CD4-positive, alpha-beta T cell (primary cell): ENCODE data around the gene MLEC. TPM values are rescaled to one million over a fixed set of nuclear protein-coding genes. Genes with fewer than 3 reads are reported as not detected.

Source experiments
- ATAC-seq: fragments of 200-7000 bp; cut with Tn5 transposase; one replicate; pipeline ENCODE4 v1.10.0; 2022; ENCODE audit warnings: mild to moderate bottlenecking; ENCODE audit not compliant: poor library complexity
- CTCF ChIA-PET: fragments of 350-600 bp; sonication (Branson Sonifier 250); formaldehyde crosslinking; loops from one replicate; lab custom pipeline; 2021; ENCODE audit warnings: antibody characterized with exemption, inconsistent platforms; lab: Charles Lee
- POLR2A ChIA-PET: fragments of 350-600 bp; sonication (Branson Sonifier 250); formaldehyde crosslinking; loops from one replicate; lab custom pipeline; 2021; ENCODE audit warnings: antibody characterized with exemption, inconsistent platforms; lab: Charles Lee
- DNase-seq, 14 experiments: peaks; one replicate each; pipeline ENCODE4 v3.0.0-alpha.2; 2013 to 2020; ENCODE audit warnings: mixed read lengths in 2 of 14
- H3K27ac ChIP-seq, 2 donors: one replicate each; pipeline versions ENCODE4 v1.5.1 to v1.7.0; 2013; ENCODE audit warnings: low read length in 2 of 2, low read depth in 1 of 2, mild to moderate bottlenecking in 1 of 2
- H3K27me3 ChIP-seq, 2 experiments: 1 replicate in 1 of 2; 2 replicates in 1 of 2; pipeline versions ENCODE4 v1.6.1 to v1.7.0; 2013; ENCODE audit warnings: low read length in 2 of 2, control low read depth in 1 of 2, mild to moderate bottlenecking in 1 of 2, moderate library complexity in 1 of 2; ENCODE audit not compliant: insufficient read depth in 2 of 2, control insufficient read depth in 1 of 2
- H3K36me3 ChIP-seq: one replicate; pipeline ENCODE4 v1.6.1; 2013; ENCODE audit warnings: low read length, control low read depth; ENCODE audit not compliant: insufficient read depth
- H3K4me1 ChIP-seq: one replicate; pipeline ENCODE4 v1.6.1; 2013; ENCODE audit warnings: low read length, control low read depth; ENCODE audit not compliant: insufficient read depth
- H3K4me3 ChIP-seq: one replicate; pipeline ENCODE4 v1.5.1; 2013; ENCODE audit warnings: mild to moderate bottlenecking, low read length, moderate library complexity
- H3K9me3 ChIP-seq, 2 experiments: 1 replicate in 1 of 2; 2 replicates in 1 of 2; pipeline versions ENCODE4 v1.6.1 to v1.7.0; 2013; ENCODE audit warnings: low read length in 2 of 2, mild to moderate bottlenecking in 2 of 2, control low read depth in 1 of 2, moderate library complexity in 1 of 2; ENCODE audit not compliant: control insufficient read depth in 1 of 2, insufficient read depth in 1 of 2
- H3K27ac Mint-ChIP-seq: one replicate; pipeline ENCODE4 v1.8.0; 2020; ENCODE audit warnings: mixed read lengths
- H3K27me3 Mint-ChIP-seq: one replicate; pipeline ENCODE4 v1.8.0; 2021; ENCODE audit warnings: mixed read lengths
- H3K36me3 Mint-ChIP-seq: one replicate; pipeline ENCODE4 v1.8.0; 2021; ENCODE audit warnings: low read depth, mixed read lengths
- H3K4me1 Mint-ChIP-seq: one replicate; pipeline ENCODE4 v1.8.0; 2021; ENCODE audit warnings: low read depth, mixed read lengths
- H3K4me3 Mint-ChIP-seq: one replicate; pipeline ENCODE4 v1.8.0; 2020; ENCODE audit warnings: mild to moderate bottlenecking, mixed read lengths
- H3K9me3 Mint-ChIP-seq: one replicate; pipeline ENCODE4 v1.8.0; 2020; ENCODE audit warnings: mixed read lengths
- intact Hi-C, 2 experiments: fragments of 100-400 bp; cut with DNase I in 1 of 2; cut with micrococcal nuclease in 1 of 2; formaldehyde crosslinking; loops; one replicate each; pipeline versions ENCODE4 v1.15.1 to v1.9.0; 2023 to 2025; cut with DNase I, micrococcal nuclease
- total RNA-seq, 174 experiments: library from RNA in 2 of 174; stranded (reverse) in 2 of 174; gene quantifications; one replicate each; pipeline ENCODE4 v1.2.3 and lab custom pipeline; 2021 to 2026
- TF ChIP-seq, protein P1 (sequence below): fragments of 200-600 bp; IDR thresholded peaks from one replicate; pipeline ENCODE4 v1.8.0; 2022; ENCODE audit warnings: antibody characterized with exemption, mild to moderate bottlenecking

The MLEC gene
- total RNA-seq, 2 experiments from 2014 or later = 20.7 to 22.1 TPM

DNA sequence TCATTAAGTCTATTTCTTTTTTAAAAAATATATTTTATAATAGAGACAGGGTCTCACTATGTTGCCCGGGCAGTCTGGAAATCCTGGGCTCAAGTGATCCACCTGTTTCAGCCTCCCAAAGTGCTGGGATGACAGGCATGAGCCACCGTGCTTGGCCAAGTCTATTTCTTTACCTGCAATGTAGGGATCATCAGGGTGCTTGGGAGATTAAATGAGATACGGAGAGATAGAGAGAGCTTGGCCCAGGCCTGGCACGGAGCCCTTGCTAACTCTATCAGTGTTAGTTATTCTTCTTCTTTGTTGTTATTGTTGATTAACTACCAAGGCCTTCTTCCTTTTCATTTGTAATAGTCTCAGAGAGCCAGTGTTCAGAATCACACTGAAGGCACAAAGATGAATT, 43.4 kb upstream of the MLEC start:
- TF ChIP-seq, protein P1, sequence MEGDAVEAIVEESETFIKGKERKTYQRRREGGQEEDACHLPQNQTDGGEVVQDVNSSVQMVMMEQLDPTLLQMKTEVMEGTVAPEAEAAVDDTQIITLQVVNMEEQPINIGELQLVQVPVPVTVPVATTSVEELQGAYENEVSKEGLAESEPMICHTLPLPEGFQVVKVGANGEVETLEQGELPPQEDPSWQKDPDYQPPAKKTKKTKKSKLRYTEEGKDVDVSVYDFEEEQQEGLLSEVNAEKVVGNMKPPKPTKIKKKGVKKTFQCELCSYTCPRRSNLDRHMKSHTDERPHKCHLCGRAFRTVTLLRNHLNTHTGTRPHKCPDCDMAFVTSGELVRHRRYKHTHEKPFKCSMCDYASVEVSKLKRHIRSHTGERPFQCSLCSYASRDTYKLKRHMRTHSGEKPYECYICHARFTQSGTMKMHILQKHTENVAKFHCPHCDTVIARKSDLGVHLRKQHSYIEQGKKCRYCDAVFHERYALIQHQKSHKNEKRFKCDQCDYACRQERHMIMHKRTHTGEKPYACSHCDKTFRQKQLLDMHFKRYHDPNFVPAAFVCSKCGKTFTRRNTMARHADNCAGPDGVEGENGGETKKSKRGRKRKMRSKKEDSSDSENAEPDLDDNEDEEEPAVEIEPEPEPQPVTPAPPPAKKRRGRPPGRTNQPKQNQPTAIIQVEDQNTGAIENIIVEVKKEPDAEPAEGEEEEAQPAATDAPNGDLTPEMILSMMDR = no peak
- Histone ChIP-seq H3K4me1 (peaks cover 12% of the 10 kb centered on the region), H3K27ac (no peak overlapping the region), H3K27me3 (peaks cover 48 to 65% of the 10 kb centered on the region in 2 experiments), H3K36me3 (no peaks in the 10 kb centered on the region), H3K9me3 (peaks cover 0 to 5% of the 10 kb centered on the region in 2 experiments), H3K4me3 (no peak overlapping the region)
- H3K27me3 Mint-ChIP-seq = peaks cover 72% of the 10 kb centered on the region
- H3K4me3 Mint-ChIP-seq = no peak overlapping the region
- POLR2A ChIA-PET = no interaction called here
- no peaks in the 10 kb centered on the region for H3K9me3 Mint-ChIP-seq
- DNase-seq (no peak), ATAC-seq (no peak)
- no peak overlapping the region for H3K27ac Mint-ChIP-seq
- peaks cover 11% of the 10 kb centered on the region for H3K4me1 Mint-ChIP-seq
- CTCF ChIA-PET = no interaction called here
- intact Hi-C loops = loop anchor here in 1 of 2 experiments (10.0 kb wide), 1 partner anchor 319 kb away; the partner anchor contains the start of gene PLA2G1B
- H3K36me3 Mint-ChIP-seq = no peaks in the 10 kb centered on the region

DNA sequence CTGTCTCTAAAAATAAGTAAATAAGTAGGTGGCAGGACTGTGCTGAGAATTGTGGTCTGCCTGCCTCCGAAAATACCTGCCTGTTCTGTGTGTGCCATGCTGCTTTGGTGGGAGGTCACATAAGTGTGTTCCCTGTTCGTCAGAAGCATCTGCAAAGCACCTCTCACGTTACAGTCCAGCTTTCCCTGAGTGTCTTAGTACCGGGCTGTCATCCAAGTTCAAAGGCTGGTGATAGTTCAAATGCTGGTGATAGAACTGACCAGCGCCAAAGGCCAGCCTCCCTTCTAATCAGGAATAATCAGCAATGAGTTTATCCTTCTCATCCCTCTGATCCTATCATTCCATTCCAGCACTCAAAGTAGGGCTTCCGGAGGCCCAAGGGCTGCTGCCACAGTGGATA, 40.9 kb upstream of the MLEC start:
- Histone ChIP-seq H3K36me3 (no peaks in the 10 kb centered on the region), H3K4me1 (peaks cover 21% of the 10 kb centered on the region), H3K4me3 (no peak overlapping the region), H3K27me3 (peaks cover 55 to 78% of the 10 kb centered on the region in 2 experiments), H3K9me3 (peaks cover 0 to 8% of the 10 kb centered on the region in 2 experiments), H3K27ac (no peak overlapping the region)
- H3K4me1 Mint-ChIP-seq = peaks cover 17% of the 10 kb centered on the region
- intact Hi-C loops = loop anchor here (2.0 to 10.0 kb wide), 5 partner anchors 204 to 465 kb away; partner anchors contain the start of gene PLA2G1B (in 1 of the 2)
- no peaks in the 10 kb centered on the region for H3K36me3 Mint-ChIP-seq
- ATAC-seq (no peak), DNase-seq (no peak)
- H3K9me3 Mint-ChIP-seq = no peaks in the 10 kb centered on the region
- CTCF ChIA-PET = interaction anchor here (0.6 to 2.0 kb wide), 8 partner anchors 10 to 326 kb away, joined by 3 to 9 read pairs (median 6); partner anchors contain the start of gene MLEC
- POLR2A ChIA-PET = interaction anchor here (0.8 kb wide), 1 partner anchor 326 kb away, joined by 3 read pairs; no protein-coding TSS in a partner anchor
- no peak overlapping the region for H3K27ac Mint-ChIP-seq
- TF ChIP-seq, protein P1 = no peak
- no peak overlapping the region for H3K4me3 Mint-ChIP-seq
- peaks cover 88% of the 10 kb centered on the region for H3K27me3 Mint-ChIP-seq

DNA sequence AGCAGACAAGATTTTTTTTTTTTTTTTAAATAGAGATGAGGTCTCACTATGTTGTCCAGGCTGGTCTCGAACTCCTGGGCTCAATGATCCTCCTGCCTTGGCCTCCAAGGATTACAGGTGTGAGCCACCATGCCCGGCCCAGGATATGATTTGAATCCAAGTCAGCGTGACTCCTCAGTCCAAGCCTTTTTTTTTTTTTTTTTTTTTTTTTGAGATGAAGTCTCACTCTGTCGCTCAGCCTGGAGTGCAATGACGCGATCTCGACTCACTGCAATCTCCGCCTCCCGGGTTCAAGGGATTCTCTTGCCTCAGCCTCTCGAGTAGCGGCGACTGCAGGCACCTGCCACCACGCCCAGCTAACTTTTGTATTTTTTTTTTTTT, 39.6 kb upstream of the MLEC start:
- Histone ChIP-seq H3K9me3 (peaks cover 0 to 4% of the 10 kb centered on the region in 2 experiments), H3K36me3 (no peaks in the 10 kb centered on the region), H3K27me3 (peaks cover 44 to 78% of the 10 kb centered on the region in 2 experiments), H3K4me1 (peaks cover 14% of the 10 kb centered on the region), H3K27ac (no peak overlapping the region), H3K4me3 (no peak overlapping the region)
- Mint-ChIP-seq H3K36me3 (no peaks in the 10 kb centered on the region), H3K4me3 (no peak overlapping the region), H3K9me3 (no peaks in the 10 kb centered on the region), H3K4me1 (peaks cover 11% of the 10 kb centered on the region), H3K27me3 (peaks cover 88% of the 10 kb centered on the region), H3K27ac (no peak overlapping the region)
- DNase-seq (no peak), ATAC-seq (no peak)
- TF ChIP-seq, protein P1 = no peak
- ChIA-PET POLR2A (no interaction called here), CTCF (interaction anchor here (0.5 to 2.2 kb wide), 13 partner anchors 9 to 1653 kb away, joined by 3 to 10 read pairs (median 6); partner anchors contain the start of gene MLEC)
- intact Hi-C loops = loop anchor here (1.0 to 10.0 kb wide), 9 partner anchors 39 to 463 kb away; partner anchors contain the start of genes PLA2G1B (in 1 of the 2) and UNC119B (in 1 of the 2)
